NCI-H1694 (cell line): ENCODE data around the gene ARPP19.
"Not testable (repeated sequence)": the region's sequence is repeated elsewhere in the genome, so short reads cannot be mapped to it uniquely, and the experiment has no call there.

Source experiments
- DNase-seq: peaks from one replicate; lab custom pipeline; 2025; lab: John Stamatoyannopoulos, UW

Gene ARPP19

GRCh38 chr15:52568601-52569585 is at the start of gene ARPP19:
TSS of gene ARPP19 (minus strand) at chr15:52569030. CDS start at chr15:52568892, 138 bp downstream.
- DNase-seq: peak; percentile 53

DNA sequence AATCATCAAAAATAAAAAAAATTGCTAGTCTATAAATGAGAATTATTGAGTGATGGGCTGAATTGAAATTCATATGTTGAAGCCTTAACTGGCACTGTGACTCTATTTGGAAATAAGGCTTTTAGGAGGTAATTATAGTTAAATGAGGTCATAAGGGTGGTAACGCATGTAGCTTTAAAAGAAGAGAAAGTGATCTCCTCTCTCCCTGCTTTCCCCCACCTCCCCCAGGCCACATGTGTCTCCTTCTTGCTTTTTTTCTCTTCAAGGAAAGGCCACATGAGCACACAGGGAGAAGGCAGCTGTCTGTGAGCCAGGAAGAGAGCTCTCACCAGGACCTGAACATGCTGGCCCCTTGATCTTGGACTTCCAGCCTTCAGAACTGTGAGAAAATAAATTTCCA is 48.2 kb upstream of the ARPP19 start:
- DNase-seq: no peak

DNA sequence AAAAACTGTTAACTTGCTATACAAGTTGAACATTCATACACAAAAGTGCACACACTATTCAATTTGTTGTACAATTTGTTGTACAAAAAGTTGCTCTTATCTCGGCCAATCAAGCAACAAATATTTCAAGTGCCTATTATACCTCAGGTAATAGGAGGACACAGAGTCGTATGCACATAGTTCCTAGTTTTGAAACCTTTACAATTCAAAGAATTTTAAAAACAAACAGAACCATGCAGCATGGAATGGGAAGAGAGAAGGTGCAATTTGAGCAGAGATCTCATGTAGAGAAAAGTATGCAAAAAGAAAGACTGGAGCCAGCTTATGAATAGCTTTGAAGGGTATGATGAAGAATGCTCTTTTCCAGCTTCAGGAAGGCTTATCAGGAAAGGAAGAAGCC is 46.5 kb upstream of the ARPP19 start:
- no peak for DNase-seq

GRCh38 chr15:52609593-52609992 is 40.8 kb upstream of the ARPP19 start:
- DNase-seq: no peak

- DNase-seq: no peak
Measured at GRCh38 chr15:52584414-52584813, 15.6 kb upstream of the ARPP19 start.

GRCh38 chr15:52579852-52580251 is 11.0 kb upstream of the ARPP19 start:
- no peak for DNase-seq

DNA sequence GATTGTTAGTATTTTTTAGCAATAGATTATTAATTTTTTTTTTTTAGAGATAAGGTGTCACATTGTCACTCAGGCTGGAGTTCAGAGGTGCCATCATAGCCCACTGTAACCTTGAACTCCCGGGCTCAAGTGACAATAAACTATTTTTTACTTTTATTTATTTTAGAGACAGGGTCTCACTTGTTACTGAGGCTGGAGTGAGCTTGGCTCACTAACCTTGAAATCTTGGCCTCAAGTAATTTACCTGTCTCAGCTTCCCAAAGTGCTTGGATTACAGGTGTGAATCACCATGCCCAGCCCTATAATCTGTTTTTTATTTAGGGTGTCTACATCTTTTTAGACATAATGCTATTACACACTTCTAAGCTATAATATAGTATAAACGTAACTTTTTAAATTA is 7.9 kb upstream of the ARPP19 start:
- DNase-seq: no peak

- not testable (repeated sequence) for DNase-seq
Measured at GRCh38 chr15:52575573-52575972, 6.7 kb upstream of the ARPP19 start.

DNA sequence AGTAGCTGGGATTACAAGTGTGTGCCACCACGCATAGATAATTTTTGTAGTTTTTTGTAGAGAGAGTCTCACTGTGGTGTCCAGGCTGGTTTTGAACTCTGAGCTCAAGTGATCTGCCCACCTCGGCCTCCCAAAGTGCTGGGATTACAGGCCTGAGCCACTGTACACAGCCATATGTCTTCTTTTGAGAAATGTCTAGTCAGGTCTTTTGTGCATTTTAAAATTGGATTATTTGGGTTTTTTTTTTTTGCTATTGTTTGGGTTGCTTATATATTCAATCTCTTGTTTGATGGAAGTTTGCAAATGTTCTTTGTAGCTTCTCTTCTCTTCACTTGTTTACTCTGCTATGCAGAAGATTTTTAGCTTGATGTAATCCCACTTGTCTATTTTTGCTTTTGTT is 6.2 kb upstream of the ARPP19 start:
- DNase-seq: no peak

GRCh38 chr15:52574623-52575022 is 5.8 kb upstream of the ARPP19 start:
- DNase-seq: not testable (repeated sequence)

GRCh38 chr15:52567871-52568600 is 794 bp downstream of the ARPP19 start:
- no peak for DNase-seq

DNA sequence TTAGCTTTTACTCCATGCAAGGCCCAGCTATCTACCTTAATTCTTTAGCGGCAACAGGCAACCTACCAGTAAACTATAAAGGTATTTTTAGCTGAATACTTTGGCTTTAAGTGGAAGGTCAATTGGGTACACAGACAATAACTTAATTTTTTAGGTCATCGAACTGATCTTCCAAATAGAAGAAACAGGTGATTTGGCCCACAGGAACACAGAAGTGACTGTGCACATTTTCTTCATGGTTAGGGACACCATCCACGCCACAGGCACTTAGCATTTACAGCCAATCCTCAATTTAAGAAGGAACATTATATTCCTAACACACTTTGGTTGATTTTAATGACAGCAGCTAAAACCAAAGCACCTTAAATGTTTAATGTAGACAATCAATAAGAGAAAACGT is 1.9 kb downstream of the ARPP19 start:
- no peak for DNase-seq

- DNase-seq: not testable (repeated sequence)
Measured at GRCh38 chr15:52565417-52566358, 3.1 kb downstream of the ARPP19 start.

GRCh38 chr15:52563501-52564060 is 5.2 kb downstream of the ARPP19 start:
- DNase-seq: no peak

DNA sequence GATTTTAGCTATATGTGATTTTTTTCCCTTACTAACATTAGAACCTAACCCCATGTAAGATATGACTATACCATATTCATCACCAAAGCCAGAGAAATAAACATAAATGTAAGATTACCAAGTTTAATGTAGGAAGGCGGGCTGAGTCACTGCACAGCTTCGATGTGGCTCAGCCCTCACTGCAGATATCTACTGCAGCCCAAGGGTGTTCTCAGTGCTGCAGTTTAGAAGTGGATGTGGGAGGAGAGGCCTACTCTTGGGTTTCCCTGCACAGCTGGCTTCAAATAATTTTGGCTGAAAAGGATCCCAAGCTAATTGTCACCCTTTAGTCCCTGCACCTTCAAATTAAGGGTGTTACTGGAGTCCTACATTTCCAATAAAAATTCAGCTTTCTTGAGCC is 9.3 kb downstream of the ARPP19 start:
- DNase-seq: no peak

GRCh38 chr15:52559022-52559421 is 9.8 kb downstream of the ARPP19 start:
- no peak for DNase-seq

DNA sequence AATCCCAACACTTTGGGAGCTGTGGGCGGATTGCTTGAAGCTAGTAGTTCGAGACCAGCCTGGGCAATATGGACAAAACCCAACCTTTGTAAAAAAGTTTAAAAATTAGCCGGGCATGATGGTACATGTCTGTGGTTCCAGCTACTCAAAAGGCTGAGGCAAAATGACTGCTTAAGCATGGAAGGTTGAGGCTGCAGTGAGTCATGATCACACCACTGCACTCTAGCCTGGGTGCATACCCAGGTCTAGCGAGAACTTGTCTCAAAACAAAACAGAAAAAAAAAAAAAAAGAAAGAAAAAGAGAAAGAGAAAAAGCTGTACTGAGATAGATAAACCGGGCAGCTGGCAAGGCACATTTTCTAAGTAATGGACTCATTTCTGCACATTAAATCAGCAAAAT is 10.6 kb downstream of the ARPP19 start:
- no peak for DNase-seq

DNA sequence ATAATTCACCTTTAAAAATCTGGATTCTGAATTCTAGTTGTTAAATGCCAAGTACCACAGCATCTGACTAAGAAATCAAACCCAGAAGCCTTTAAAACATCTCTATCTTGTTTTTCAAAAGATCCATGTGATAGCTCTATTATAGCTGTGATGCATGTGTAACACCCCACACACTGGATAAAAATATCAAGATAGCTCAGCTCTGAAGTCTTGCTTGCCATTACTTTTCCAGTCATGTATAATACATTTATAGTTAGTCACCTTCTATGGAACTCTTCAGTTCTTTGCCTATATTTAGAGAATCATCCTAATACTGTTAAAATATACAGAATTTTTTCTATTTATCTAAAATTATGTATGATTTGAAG is 11.6 kb downstream of the ARPP19 start:
- no peak for DNase-seq

- no peak for DNase-seq
Measured at GRCh38 chr15:52556524-52557273, 12.1 kb downstream of the ARPP19 start.

- no peak for DNase-seq
Measured at GRCh38 chr15:52552303-52552702, 16.5 kb downstream of the ARPP19 start.

DNA sequence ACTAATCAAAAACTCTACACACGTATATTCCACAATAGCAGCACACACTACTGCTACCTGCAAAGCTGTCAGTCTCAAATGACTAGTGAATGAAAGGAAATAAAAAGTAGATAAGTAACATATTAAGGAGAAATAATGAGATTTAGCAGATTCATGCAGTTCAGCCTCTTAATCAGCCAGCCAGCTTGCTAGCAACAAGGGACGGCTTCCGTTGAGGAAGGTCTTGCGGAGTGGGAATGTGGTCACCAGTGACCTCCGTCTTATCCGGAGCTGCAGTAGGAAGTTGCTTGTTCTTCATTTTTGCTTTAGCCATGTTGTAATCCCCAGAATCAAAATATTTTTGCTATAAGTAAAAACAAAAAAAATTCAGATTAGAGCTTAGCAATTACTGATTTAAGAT is 17.1 kb downstream of the ARPP19 start:
- no peak for DNase-seq
